Pancreas (tissue), 10 donors: ENCODE measurements around the gene TMEM151A. TPM values are rescaled to one million over a fixed set of nuclear protein-coding genes. Genes with fewer than 3 reads are reported as not detected.

Experiments used
- ATAC-seq, 4 donors: fragments of 200-7000 bp; cut with Tn5 transposase; one replicate each; pipeline versions ENCODE4 v1.8.0 to v1.9.1; 2020; ENCODE audit warnings: mild to moderate bottlenecking in 4 of 4, moderate library complexity in 4 of 4
- DNase-seq, 6 donors: peaks; one replicate each; pipeline ENCODE4 v3.0.0-alpha.2; 2020
- FAIRE-seq: peaks from 2 replicates; lab custom pipeline; 2012; peaks lifted over from hg19 to GRCh38; lab: Jason Lieb, UNC
- H3K27ac ChIP-seq, 4 donors: fragments of 200-600 bp; sonication (generic); 1 replicate in 3 of 4; 2 replicates in 1 of 4; pipeline versions ENCODE4 v1.5.0 to v1.8.0; 2020
- H3K27me3 ChIP-seq, 4 donors: fragments of 200-600 bp; one replicate each; pipeline ENCODE4 v1.8.0; 2021
- H3K36me3 ChIP-seq, 3 donors: fragments of 200-600 bp; sonication (generic) in 1 of 3; one replicate each; pipeline versions ENCODE4 v1.5.0 to v1.8.0; 2020 to 2021
- H3K4me1 ChIP-seq, 3 donors: fragments of 200-600 bp; one replicate each; pipeline ENCODE4 v1.8.0; 2021
- H3K4me3 ChIP-seq, 4 donors: fragments of 200-600 bp; sonication (generic) in 2 of 4; one replicate each; pipeline versions ENCODE4 v1.5.0 to v1.8.0; 2020 to 2021
- H3K9me3 ChIP-seq, 4 donors: fragments of 200-600 bp; one replicate each; pipeline ENCODE4 v1.8.0; 2021
- CTCF ChIP-seq, 4 donors: fragments of 200-600 bp; sonication (generic) in 3 of 4; IDR thresholded peaks; one replicate each; pipeline versions ENCODE4 v1.5.0 to v1.8.0; 2021; ENCODE audit warnings: antibody characterized with exemption in 4 of 4
- WGBS, 2 donors: extraction: QIAGEN DNeasy Blood & Tissue Kit; methylation state at CpG; one replicate each; pipeline ENCODE4 v1.1.7; 2013; 5-methylcytosine and 5-hydroxymethylcytosine counted together
- intact Hi-C, 3 donors: fragments of 100-400 bp; cut with DNase I; formaldehyde crosslinking; loops; one replicate each; pipeline versions ENCODE4 v1.11.1 to v1.14.2; 2022
- polyA plus RNA-seq, 2 donors: library from polyadenylated mRNA; stranded (reverse); fragments of 200-250 nt; gene quantifications; one replicate each; pipeline ENCODE4 v1.2.3, GENCODE V29; 2013
- total RNA-seq, 6 donors: library from RNA; stranded (reverse); fragmentation: NEBNext Ultra II Directional in 4 of 6; extraction: Animal tissue kit (Norgen Biotek cat#: 25700) in 4 of 6; gene quantifications; one replicate each; pipeline versions ENCODE4 v1.2.1 to v1.2.4, GENCODE V29; 2021 to 2023
- donor health status: healthy with polysubstance abuse.
- donor health status: DM: no; HTN: no; CAD: no; lungs with moderate emphysema.
- donor health status: DM: no; HTN: no; CAD: no.
- donor health status: control.
- donor health status: control.
- donor health status: Bipolar disorder and iron deficiency.
- donor health status: DM: yes; HTN: yes; CAD: no.
- donor health status: DM: no; HTN: no; CAD: no.
- donor health status: DM: no; HTN: no; CAD: no.
- donor health status: DM: yes; HTN: yes; CAD: no.

TMEM151A gene
- total and polyA plus RNA-seq, 8 donors, result 0.49 to 4.4 (median 0.75) TPM

- WGBS, 2 donors, result 27 to 29% methylated on average over 19 to 20 of the region's 20 CpGs
- no peak for TF ChIP-seq CTCF (IDR thresholded peaks at IDR 0.05)
- no peak for FAIRE-seq
Observed at GRCh38 chr11:66287889-66288670, 3.6 kb upstream of the TMEM151A start.

GRCh38 chr11:66288671-66289547 lies 2.8 kb upstream of the TMEM151A start, which contains the start of gene YIF1A:
TSS of gene YIF1A (minus strand) at chr11:66289143. CDS start at chr11:66288985, 158 bp downstream.
- Histone ChIP-seq H3K4me1 (peaks cover 0 to 17% (median 15%) of the 10 kb centered on the region in 3 donors), H3K27ac (peak within 1 kb of the TSS; percentile 92 to 99 (median 94)), H3K4me3 (peak within 1 kb of the TSS; percentile 70 to 94 (median 80)), H3K27me3 (no peaks in the 10 kb centered on the region), H3K36me3 (no peaks in the 10 kb centered on the region), H3K9me3 (no peaks in the 10 kb centered on the region)
- FAIRE-seq, result peak; percentile 97
- peak; percentile 89 to 95 (median 92) for ATAC-seq
- DNase-seq, result peak; percentile 97 to 100 (median 99)
- intact Hi-C loops, result loop anchor here in 1 of 3 donors (10.0 kb wide), 1 partner anchor 64 kb away; no protein-coding TSS in a partner anchor
- 0 to 1% methylated on average over 64 to 87 of the region's 87 CpGs for WGBS, 2 donors
- no peak for TF ChIP-seq CTCF (IDR thresholded peaks at IDR 0.05)

More at GRCh38 chr11:66287889-66288670, 3.6 kb upstream of the TMEM151A start:
- intact Hi-C loops, result loop anchor here in 1 of 3 donors (10.0 kb wide), 1 partner anchor 63 kb away; no protein-coding TSS in a partner anchor
- H3K36me3 ChIP-seq, result no peaks in the 10 kb centered on the region
- ATAC-seq, result peak; percentile 10 to 29 (median 11)
- peak overlapping the region; percentile 70 to 94 (median 80) for H3K4me3 ChIP-seq
- peak in 3 of 6 donors; percentile 40 to 80 (median 49) for DNase-seq
- no peaks in the 10 kb centered on the region for H3K9me3 ChIP-seq
- peak overlapping the region; percentile 92 to 99 (median 94) for H3K27ac ChIP-seq
- peaks cover 0 to 17% (median 15%) of the 10 kb centered on the region in 3 donors for H3K4me1 ChIP-seq
- no peaks in the 10 kb centered on the region for H3K27me3 ChIP-seq

- FAIRE-seq (no peak), DNase-seq (peak in 3 of 6 donors; percentile 74 to 85 (median 74)), ATAC-seq (peak; percentile 44 to 74 (median 64))
- no peak for TF ChIP-seq CTCF (IDR thresholded peaks at IDR 0.05)
- Histone ChIP-seq H3K4me3 (peak overlapping the region; percentile 49 to 94 (median 80)), H3K9me3 (no peaks in the 10 kb centered on the region), H3K27ac (peak overlapping the region; percentile 92 to 99 (median 94)), H3K27me3 (no peaks in the 10 kb centered on the region), H3K4me1 (peaks cover 0 to 17% (median 15%) of the 10 kb centered on the region in 3 donors), H3K36me3 (no peaks in the 10 kb centered on the region)
- intact Hi-C loops, result loop anchor here in 1 of 3 donors (10.0 kb wide), 1 partner anchor 65 kb away; no protein-coding TSS in a partner anchor
- WGBS, 2 donors, result 8% methylated on average over 35 to 36 of the region's 36 CpGs
Observed at GRCh38 chr11:66289548-66290329, 2.0 kb upstream of the TMEM151A start.

- intact Hi-C loops, result no loop called here
- no peaks in the 10 kb centered on the region for H3K27me3 ChIP-seq
- no peak for DNase-seq
- FAIRE-seq, result no peak
- ATAC-seq, result no peak
- H3K4me3 ChIP-seq, result no peak overlapping the region
- H3K27ac ChIP-seq, result peak overlapping the region in 2 of 4 donors; percentile 93 to 99
- H3K4me1 ChIP-seq, result peaks cover 0 to 17% (median 15%) of the 10 kb centered on the region in 3 donors
- 60 to 64% methylated on average over 2 of the region's 2 CpGs for WGBS, 2 donors
- H3K36me3 ChIP-seq, result no peaks in the 10 kb centered on the region
- H3K9me3 ChIP-seq, result no peaks in the 10 kb centered on the region
- TF ChIP-seq CTCF (IDR thresholded peaks at IDR 0.05), result no peak
Observed at GRCh38 chr11:66290330-66290621, 1.4 kb upstream of the TMEM151A start.
